T-helper 1 cell treated with Interleukin-12 subunit alpha and Interleukin-12 subunit beta and Interleukin-4 antibody, amounts not matched to agents 30 μg/mL and 1 μg/mL, for 36 hours (primary cell): ENCODE results near the gene MCTS1.
A peak's percentile ranks its signal among the peaks of the same experiment; 100 is the strongest.
"Not testable (repeated sequence)": the region's sequence is repeated elsewhere in the genome, so short reads cannot be mapped to it uniquely, and the experiment has no call there.

Experiments
- H3K27ac Mint-ChIP-seq: one replicate; pipeline ENCODE4 v1.8.0; 2021; ENCODE audit warnings: mild to moderate bottlenecking, mixed read lengths
- H3K27me3 Mint-ChIP-seq: one replicate; pipeline ENCODE4 v1.8.0; 2021; ENCODE audit warnings: low read depth, mixed read lengths
- H3K36me3 Mint-ChIP-seq: one replicate; pipeline ENCODE4 v1.8.0; 2021; ENCODE audit warnings: low read depth, mixed read lengths
- H3K4me1 Mint-ChIP-seq: one replicate; pipeline ENCODE4 v1.8.0; 2021; ENCODE audit warnings: low read depth, mixed read lengths
- H3K4me3 Mint-ChIP-seq: one replicate; pipeline ENCODE4 v1.8.0; 2021; ENCODE audit warnings: mild to moderate bottlenecking, moderate library complexity, mixed read lengths
- H3K9me3 Mint-ChIP-seq: one replicate; pipeline ENCODE4 v1.8.0; 2021; ENCODE audit warnings: mixed read lengths

Gene MCTS1

GRCh38 chrX:120575379-120576114, 28.4 kb upstream of the MCTS1 start:
- Mint-ChIP-seq H3K36me3 (no peaks in the 10 kb centered on the region), H3K4me1 (peaks cover 2% of the 10 kb centered on the region)

GRCh38 chrX:120585702-120586101, 18.2 kb upstream of the MCTS1 start:
- Mint-ChIP-seq H3K4me1 (peaks cover 2% of the 10 kb centered on the region), H3K9me3 (no peaks in the 10 kb centered on the region), H3K27me3 (peaks cover 22% of the 10 kb centered on the region), H3K27ac (no peak overlapping the region), H3K4me3 (no peak overlapping the region), H3K36me3 (no peaks in the 10 kb centered on the region)

More at GRCh38 chrX:120575379-120576114, 28.4 kb upstream of the MCTS1 start:
- Mint-ChIP-seq H3K27me3 (peaks cover 9% of the 10 kb centered on the region), H3K9me3 (no peaks in the 10 kb centered on the region), H3K4me3 (no peak overlapping the region), H3K27ac (no peak overlapping the region)

- Mint-ChIP-seq H3K27ac (peak overlapping the region; percentile 100), H3K36me3 (peaks cover 10% of the 10 kb centered on the region), H3K9me3 (no peaks in the 10 kb centered on the region), H3K4me3 (peak overlapping the region; percentile 99), H3K4me1 (peaks cover 6% of the 10 kb centered on the region), H3K27me3 (no peaks in the 10 kb centered on the region)
Observed at GRCh38 chrX:120604361-120604782, 471 bp downstream of the MCTS1 start.

GRCh38 chrX:120612086-120612485, 8.2 kb downstream of the MCTS1 start:
- H3K27ac Mint-ChIP-seq: no peak overlapping the region
- no peak overlapping the region for H3K4me3 Mint-ChIP-seq
- peaks cover 4% of the 10 kb centered on the region for H3K4me1 Mint-ChIP-seq
- H3K27me3 Mint-ChIP-seq: no peaks in the 10 kb centered on the region
- H3K36me3 Mint-ChIP-seq: peaks cover 20% of the 10 kb centered on the region
- no peaks in the 10 kb centered on the region for H3K9me3 Mint-ChIP-seq

- H3K36me3 Mint-ChIP-seq: peaks cover 20% of the 10 kb centered on the region
- peaks cover 4% of the 10 kb centered on the region for H3K4me1 Mint-ChIP-seq
- H3K4me3 Mint-ChIP-seq: no peak overlapping the region
- H3K9me3 Mint-ChIP-seq: no peaks in the 10 kb centered on the region
- H3K27ac Mint-ChIP-seq: no peak overlapping the region
- no peaks in the 10 kb centered on the region for H3K27me3 Mint-ChIP-seq
Observed at GRCh38 chrX:120614816-120615215, 10.9 kb downstream of the MCTS1 start.

- Mint-ChIP-seq H3K4me1 (peaks cover 3% of the 10 kb centered on the region), H3K4me3 (no peak overlapping the region), H3K36me3 (peaks cover 18% of the 10 kb centered on the region), H3K9me3 (no peaks in the 10 kb centered on the region), H3K27ac (no peak overlapping the region), H3K27me3 (no peaks in the 10 kb centered on the region)
Observed at GRCh38 chrX:120617996-120618630, 14.2 kb downstream of the MCTS1 start.

- H3K4me1 Mint-ChIP-seq: peaks cover 14% of the 10 kb centered on the region
- peaks cover 15% of the 10 kb centered on the region for H3K36me3 Mint-ChIP-seq
- no peak overlapping the region for H3K4me3 Mint-ChIP-seq
- H3K27ac Mint-ChIP-seq: no peak overlapping the region
- H3K27me3 Mint-ChIP-seq: no peaks in the 10 kb centered on the region
- no peaks in the 10 kb centered on the region for H3K9me3 Mint-ChIP-seq
Observed at GRCh38 chrX:120625371-120625770, 21.5 kb downstream of the MCTS1 start.

GRCh38 chrX:120629667-120630537, 26.0 kb downstream of the MCTS1 start, which contains the start of gene C1GALT1C1:
TSS of gene C1GALT1C1 (minus strand) at chrX:120630054. CDS start at chrX:120627166, 2,888 bp downstream.
- H3K4me3 Mint-ChIP-seq: peak within 1 kb of the TSS; percentile 100
- H3K27me3 Mint-ChIP-seq: no peaks in the 10 kb centered on the region
- no peaks in the 10 kb centered on the region for H3K9me3 Mint-ChIP-seq
- H3K27ac Mint-ChIP-seq: peak within 1 kb of the TSS; percentile 100
- peaks cover 14% of the 10 kb centered on the region for H3K4me1 Mint-ChIP-seq
- peaks cover 8% of the 10 kb centered on the region for H3K36me3 Mint-ChIP-seq

GRCh38 chrX:120638619-120639018, 34.7 kb downstream of the MCTS1 start:
- no peak overlapping the region for H3K4me3 Mint-ChIP-seq
- no peaks in the 10 kb centered on the region for H3K9me3 Mint-ChIP-seq
- no peaks in the 10 kb centered on the region for H3K36me3 Mint-ChIP-seq
- no peaks in the 10 kb centered on the region for H3K27me3 Mint-ChIP-seq
- no peaks in the 10 kb centered on the region for H3K4me1 Mint-ChIP-seq
- no peak overlapping the region for H3K27ac Mint-ChIP-seq

- Mint-ChIP-seq H3K4me3 (no peak overlapping the region), H3K9me3 (no peaks in the 10 kb centered on the region), H3K27me3 (no peaks in the 10 kb centered on the region), H3K4me1 (no peaks in the 10 kb centered on the region), H3K36me3 (no peaks in the 10 kb centered on the region), H3K27ac (no peak overlapping the region)
Observed at GRCh38 chrX:120642871-120643270, 39.0 kb downstream of the MCTS1 start.

- H3K36me3 Mint-ChIP-seq: no peaks in the 10 kb centered on the region
- no peaks in the 10 kb centered on the region for H3K9me3 Mint-ChIP-seq
- H3K4me3 Mint-ChIP-seq: no peak overlapping the region
- no peaks in the 10 kb centered on the region for H3K4me1 Mint-ChIP-seq
- H3K27me3 Mint-ChIP-seq: no peaks in the 10 kb centered on the region
- H3K27ac Mint-ChIP-seq: no peak overlapping the region
Observed at GRCh38 chrX:120647127-120647526, 43.2 kb downstream of the MCTS1 start.

GRCh38 chrX:120652256-120652655, 48.4 kb downstream of the MCTS1 start:
- not testable (repeated sequence) for H3K27me3 Mint-ChIP-seq, H3K9me3 Mint-ChIP-seq, H3K27ac Mint-ChIP-seq, H3K4me1 Mint-ChIP-seq, H3K36me3 Mint-ChIP-seq, H3K4me3 Mint-ChIP-seq

- no peaks in the 10 kb centered on the region for H3K36me3 Mint-ChIP-seq
- no peaks in the 10 kb centered on the region for H3K4me1 Mint-ChIP-seq
- no peaks in the 10 kb centered on the region for H3K27me3 Mint-ChIP-seq
- H3K9me3 Mint-ChIP-seq: no peaks in the 10 kb centered on the region
- H3K27ac Mint-ChIP-seq: no peak overlapping the region
- H3K4me3 Mint-ChIP-seq: no peak overlapping the region
Observed at GRCh38 chrX:120653000-120653399, 49.1 kb downstream of the MCTS1 start.

GRCh38 chrX:120660637-120661036, 56.7 kb downstream of the MCTS1 start:
- Mint-ChIP-seq H3K9me3 (no peaks in the 10 kb centered on the region), H3K27ac (no peak overlapping the region), H3K4me3 (no peak overlapping the region), H3K4me1 (peaks cover 5% of the 10 kb centered on the region), H3K36me3 (no peaks in the 10 kb centered on the region), H3K27me3 (no peaks in the 10 kb centered on the region)
